Activated naive CD8-positive, alpha-beta T cell (primary cell): ENCODE results near the gene ZNF536.
"Not testable (repeated sequence)": the region's sequence is repeated elsewhere in the genome, so short reads cannot be mapped to it uniquely, and the experiment has no call there.

Experiments used
- H3K27ac Mint-ChIP-seq: one replicate; pipeline ENCODE4 v1.8.0; 2021; ENCODE audit warnings: mixed read lengths
- H3K27me3 Mint-ChIP-seq: one replicate; pipeline ENCODE4 v1.8.0; 2021; ENCODE audit warnings: mixed read lengths
- H3K36me3 Mint-ChIP-seq: one replicate; pipeline ENCODE4 v1.8.0; 2021; ENCODE audit warnings: mixed read lengths
- H3K4me1 Mint-ChIP-seq: one replicate; pipeline ENCODE4 v1.8.0; 2021; ENCODE audit warnings: low read depth, mixed read lengths
- H3K4me3 Mint-ChIP-seq: one replicate; pipeline ENCODE4 v1.8.0; 2021; ENCODE audit warnings: mild to moderate bottlenecking, mixed read lengths
- H3K9me3 Mint-ChIP-seq: one replicate; pipeline ENCODE4 v1.8.0; 2021; ENCODE audit warnings: low read depth, mixed read lengths

Gene ZNF536

GRCh38 chr19:30338041-30338456, 34.1 kb upstream of the ZNF536 start:
- Mint-ChIP-seq H3K36me3 (no peaks in the 10 kb centered on the region), H3K27ac (no peak overlapping the region), H3K27me3 (no peaks in the 10 kb centered on the region), H3K4me1 (no peaks in the 10 kb centered on the region), H3K4me3 (no peak overlapping the region), H3K9me3 (no peaks in the 10 kb centered on the region)

GRCh38 chr19:30338878-30339623, 33.1 kb upstream of the ZNF536 start:
- no peaks in the 10 kb centered on the region for H3K4me1 Mint-ChIP-seq
- H3K4me3 Mint-ChIP-seq = no peak overlapping the region
- no peaks in the 10 kb centered on the region for H3K27me3 Mint-ChIP-seq
- H3K9me3 Mint-ChIP-seq = no peaks in the 10 kb centered on the region
- no peaks in the 10 kb centered on the region for H3K36me3 Mint-ChIP-seq
- H3K27ac Mint-ChIP-seq = no peak overlapping the region

GRCh38 chr19:30339624-30340525, 32.3 kb upstream of the ZNF536 start:
- no peak overlapping the region for H3K27ac Mint-ChIP-seq
- no peak overlapping the region for H3K4me3 Mint-ChIP-seq
- no peaks in the 10 kb centered on the region for H3K36me3 Mint-ChIP-seq
- no peaks in the 10 kb centered on the region for H3K4me1 Mint-ChIP-seq
- no peaks in the 10 kb centered on the region for H3K27me3 Mint-ChIP-seq
- H3K9me3 Mint-ChIP-seq = no peaks in the 10 kb centered on the region

GRCh38 chr19:30340771-30341561, 31.2 kb upstream of the ZNF536 start:
- no peak overlapping the region for H3K27ac Mint-ChIP-seq
- H3K4me3 Mint-ChIP-seq = no peak overlapping the region
- H3K9me3 Mint-ChIP-seq = no peaks in the 10 kb centered on the region
- H3K36me3 Mint-ChIP-seq = no peaks in the 10 kb centered on the region
- no peaks in the 10 kb centered on the region for H3K27me3 Mint-ChIP-seq
- no peaks in the 10 kb centered on the region for H3K4me1 Mint-ChIP-seq

GRCh38 chr19:30341611-30342201, 30.5 kb upstream of the ZNF536 start:
- Mint-ChIP-seq H3K27me3 (no peaks in the 10 kb centered on the region), H3K9me3 (no peaks in the 10 kb centered on the region)

GRCh38 chr19:30342901-30343300, 29.3 kb upstream of the ZNF536 start:
- Mint-ChIP-seq H3K4me3 (no peak overlapping the region), H3K27ac (no peak overlapping the region), H3K36me3 (no peaks in the 10 kb centered on the region), H3K27me3 (no peaks in the 10 kb centered on the region), H3K4me1 (no peaks in the 10 kb centered on the region), H3K9me3 (no peaks in the 10 kb centered on the region)

More at GRCh38 chr19:30341611-30342201, 30.5 kb upstream of the ZNF536 start:
- no peak overlapping the region for H3K27ac Mint-ChIP-seq
- H3K4me1 Mint-ChIP-seq = no peaks in the 10 kb centered on the region
- H3K36me3 Mint-ChIP-seq = no peaks in the 10 kb centered on the region
- H3K4me3 Mint-ChIP-seq = no peak overlapping the region

GRCh38 chr19:30344446-30345425, 27.4 kb upstream of the ZNF536 start:
- Mint-ChIP-seq H3K4me1 (no peaks in the 10 kb centered on the region), H3K4me3 (no peak overlapping the region), H3K9me3 (no peaks in the 10 kb centered on the region)

GRCh38 chr19:30345686-30346085, 26.5 kb upstream of the ZNF536 start:
- no peak overlapping the region for H3K4me3 Mint-ChIP-seq
- H3K27me3 Mint-ChIP-seq = peaks cover 1% of the 10 kb centered on the region
- H3K36me3 Mint-ChIP-seq = no peaks in the 10 kb centered on the region
- no peak overlapping the region for H3K27ac Mint-ChIP-seq
- no peaks in the 10 kb centered on the region for H3K9me3 Mint-ChIP-seq
- H3K4me1 Mint-ChIP-seq = no peaks in the 10 kb centered on the region

More at GRCh38 chr19:30344446-30345425, 27.4 kb upstream of the ZNF536 start:
- peaks cover 1% of the 10 kb centered on the region for H3K27me3 Mint-ChIP-seq
- no peak overlapping the region for H3K27ac Mint-ChIP-seq
- H3K36me3 Mint-ChIP-seq = no peaks in the 10 kb centered on the region

- H3K36me3 Mint-ChIP-seq, H3K4me1 Mint-ChIP-seq, H3K27me3 Mint-ChIP-seq, H3K4me3 Mint-ChIP-seq, H3K9me3 Mint-ChIP-seq, H3K27ac Mint-ChIP-seq: not testable (repeated sequence)
These were observed 25.7 kb upstream of the ZNF536 start for GRCh38 chr19:30346468-30346867.

- H3K4me1 Mint-ChIP-seq = no peaks in the 10 kb centered on the region
- H3K27ac Mint-ChIP-seq = no peak overlapping the region
- peaks cover 7% of the 10 kb centered on the region for H3K27me3 Mint-ChIP-seq
- H3K36me3 Mint-ChIP-seq = no peaks in the 10 kb centered on the region
- H3K9me3 Mint-ChIP-seq = no peaks in the 10 kb centered on the region
- no peak overlapping the region for H3K4me3 Mint-ChIP-seq
These were observed 23.0 kb upstream of the ZNF536 start for GRCh38 chr19:30349131-30349730.

- Mint-ChIP-seq H3K27me3 (peaks cover 7% of the 10 kb centered on the region), H3K4me3 (no peak overlapping the region), H3K9me3 (no peaks in the 10 kb centered on the region), H3K4me1 (no peaks in the 10 kb centered on the region), H3K27ac (no peak overlapping the region), H3K36me3 (no peaks in the 10 kb centered on the region)
These were observed 21.2 kb upstream of the ZNF536 start for GRCh38 chr19:30350692-30351663.

- Mint-ChIP-seq H3K27me3 (peaks cover 7% of the 10 kb centered on the region), H3K36me3 (no peaks in the 10 kb centered on the region), H3K27ac (no peak overlapping the region), H3K4me3 (no peak overlapping the region), H3K9me3 (no peaks in the 10 kb centered on the region), H3K4me1 (no peaks in the 10 kb centered on the region)
These were observed 20.4 kb upstream of the ZNF536 start for GRCh38 chr19:30351774-30352173.
